HG03139 (cell line): Measurements from ENCODE around the gene TMEM144.

Experiments
- ATAC-seq: cut with Tn5 transposase; IDR thresholded peaks from one replicate; pipeline ENCODE4 v1.9.1; 2021; ENCODE audit not compliant: unreplicated experiment

The TMEM144 gene

GRCh38 chr4:158209825-158210807, at the start of gene TMEM144:
TSS of gene TMEM144 (plus strand) at chr4:158210486. CDS start at chr4:158212668, 2,182 bp downstream.
- ATAC-seq: peak; percentile 93

GRCh38 chr4:158161551-158162354, 48.5 kb upstream of the TMEM144 start:
- no peak for ATAC-seq

- no peak for ATAC-seq
Measured at GRCh38 chr4:158162631-158163030, 47.7 kb upstream of the TMEM144 start.

GRCh38 chr4:158163941-158164767, 46.1 kb upstream of the TMEM144 start:
- ATAC-seq: no peak

GRCh38 chr4:158164768-158165213, 45.5 kb upstream of the TMEM144 start:
- no peak for ATAC-seq

- no peak for ATAC-seq
Measured at GRCh38 chr4:158166701-158167100, 43.6 kb upstream of the TMEM144 start.

GRCh38 chr4:158168606-158169005, 41.7 kb upstream of the TMEM144 start:
- no peak for ATAC-seq

GRCh38 chr4:158169506-158169905, 40.8 kb upstream of the TMEM144 start:
- no peak for ATAC-seq

GRCh38 chr4:158169931-158170690, 40.2 kb upstream of the TMEM144 start:
- ATAC-seq: no peak

GRCh38 chr4:158170691-158171561, 39.4 kb upstream of the TMEM144 start:
- no peak for ATAC-seq

- ATAC-seq: no peak
Measured at GRCh38 chr4:158172261-158173258, 37.7 kb upstream of the TMEM144 start, which contains the start of gene GASK1B. TSS of gene GASK1B (minus strand) at chr4:158173025. CDS start at chr4:158171375, 1,650 bp downstream.

GRCh38 chr4:158176108-158176507, 34.2 kb upstream of the TMEM144 start:
- no peak for ATAC-seq

GRCh38 chr4:158176776-158177175, 33.5 kb upstream of the TMEM144 start:
- no peak for ATAC-seq

GRCh38 chr4:158179465-158179864, 30.8 kb upstream of the TMEM144 start:
- ATAC-seq: no peak

GRCh38 chr4:158181906-158182305, 28.4 kb upstream of the TMEM144 start:
- no peak for ATAC-seq

GRCh38 chr4:158182736-158183135, 27.6 kb upstream of the TMEM144 start:
- ATAC-seq: no peak

- no peak for ATAC-seq
Measured at GRCh38 chr4:158186815-158187214, 23.5 kb upstream of the TMEM144 start.

- ATAC-seq: no peak
Measured at GRCh38 chr4:158189422-158189821, 20.9 kb upstream of the TMEM144 start.
